ENCODE measurements around the gene TTC22.

Gene TTC22

DNA sequence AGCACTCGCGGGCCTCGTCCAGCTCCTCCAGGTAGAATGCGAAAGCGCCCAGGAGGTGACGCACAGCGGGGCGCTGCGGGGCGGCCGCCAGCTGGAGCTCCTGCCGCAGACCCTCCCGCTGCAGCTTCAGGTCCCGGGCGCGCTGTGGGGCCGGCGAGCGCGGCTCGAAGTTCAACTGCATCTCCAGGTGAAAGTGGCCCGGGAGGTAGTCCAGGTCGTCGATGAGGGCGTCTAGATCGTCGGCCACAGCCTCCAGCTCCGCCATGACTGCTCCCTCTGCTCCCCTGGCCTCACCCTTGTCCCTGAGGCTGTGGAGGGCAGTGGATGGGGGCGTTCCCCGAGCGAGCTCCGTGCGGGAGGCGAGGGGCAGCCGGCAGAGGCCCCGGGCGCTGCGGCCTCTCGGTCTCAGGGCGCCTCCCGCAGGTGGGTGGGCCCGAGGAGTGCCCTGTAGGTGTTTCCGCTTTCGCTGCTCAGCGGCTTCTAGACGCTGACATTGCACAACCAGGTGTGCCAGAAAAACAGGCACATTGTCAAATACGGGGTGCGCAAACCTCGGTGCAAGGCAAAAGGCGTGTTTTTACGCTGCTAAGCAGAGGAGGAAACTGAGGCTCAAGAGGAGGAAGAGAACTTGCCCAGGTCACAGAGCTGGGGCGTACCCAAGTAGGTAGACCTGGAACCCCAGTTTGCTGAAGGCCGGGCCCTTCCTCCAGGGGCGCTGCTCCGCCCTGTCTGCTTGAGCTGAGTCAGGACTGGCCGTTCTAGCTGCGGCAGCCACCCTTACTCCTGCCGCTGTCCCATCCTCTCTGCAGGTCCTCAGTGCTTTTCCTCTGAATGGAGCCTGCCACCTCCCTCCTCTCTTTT lies at the start of gene TTC22:
TTC22 (minus strand) TSS at position 425 of the 861 bp plus-strand sequence; CDS start at position 265, 160 bp downstream.
- in situ Hi-C loops (cut with HindIII; ENCODE audit: low sequenced_read_pairs) = no loop called here

DNA sequence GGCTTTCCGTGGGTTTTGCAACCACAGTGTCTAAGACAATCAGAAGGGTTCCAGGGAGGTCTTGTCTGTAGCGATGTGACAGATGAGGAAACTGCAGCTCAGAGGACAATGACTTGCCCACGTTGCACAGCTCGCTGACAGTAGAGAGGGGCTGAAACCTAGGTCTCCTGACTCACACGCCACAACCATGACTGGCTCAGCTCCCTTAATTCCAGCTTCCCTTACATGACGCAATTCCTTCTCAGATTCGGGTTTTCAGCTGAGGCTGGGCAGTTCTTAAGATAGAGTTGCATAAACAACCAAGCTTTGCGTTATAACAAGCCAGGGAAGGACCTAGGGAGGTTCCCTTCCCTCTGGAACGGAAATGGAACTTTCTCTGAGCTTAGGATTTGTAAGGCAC lies 49.6 kb upstream of the TTC22 start:
- in situ Hi-C loops (cut with HindIII; ENCODE audit: low sequenced_read_pairs) = loop anchor here (5.0 kb wide), 1 partner anchor 93 kb away; no protein-coding TSS in a partner anchor

- in situ Hi-C loops (cut with HindIII; ENCODE audit: low sequenced_read_pairs) = loop anchor here (5.0 kb wide), 1 partner anchor 93 kb away; no protein-coding TSS in a partner anchor
Observed at GRCh38 chr1:54850069-54850730, 49.1 kb upstream of the TTC22 start.

DNA sequence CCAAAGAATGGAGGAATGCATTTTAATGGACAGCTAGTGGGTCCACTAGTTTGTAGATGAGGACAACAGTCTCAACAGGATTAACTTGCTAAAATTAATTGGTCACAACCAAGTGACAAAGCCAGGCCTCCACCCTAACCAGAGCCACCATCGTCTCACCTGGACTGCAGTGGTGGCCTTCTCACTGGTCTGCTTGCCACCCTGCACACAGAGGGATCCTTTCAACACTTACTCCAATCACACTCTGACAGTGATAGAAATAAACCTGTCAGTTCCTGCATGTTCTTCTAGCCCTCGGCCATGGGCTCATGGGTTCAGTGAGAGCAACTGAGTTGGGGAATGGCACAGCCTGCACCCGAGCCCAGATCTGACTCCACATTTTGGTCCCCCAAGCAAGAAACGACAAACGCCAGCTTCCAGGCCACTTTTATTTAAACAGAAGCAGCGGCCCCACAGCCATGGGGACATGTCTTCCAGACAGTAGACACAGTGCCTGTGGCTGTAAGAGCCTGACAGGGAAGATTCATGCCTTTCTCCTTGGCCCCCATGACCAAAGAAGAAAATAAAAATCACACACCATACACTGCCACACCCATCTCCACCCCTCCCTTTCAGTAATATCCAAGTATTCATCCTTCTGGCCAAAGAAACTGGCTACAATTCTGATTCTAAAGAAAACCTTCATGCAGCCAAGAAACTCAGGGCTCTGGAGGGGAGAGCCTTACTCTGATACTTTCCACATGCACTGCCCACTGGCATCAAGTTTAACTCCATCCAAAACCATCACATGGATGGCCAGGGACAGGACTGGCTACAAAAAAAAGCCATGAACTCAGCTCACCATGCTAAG lies 48.3 kb upstream of the TTC22 start:
- in situ Hi-C loops (cut with HindIII; ENCODE audit: low sequenced_read_pairs) = loop anchor here (5.0 kb wide), 1 partner anchor 92 kb away; no protein-coding TSS in a partner anchor

DNA sequence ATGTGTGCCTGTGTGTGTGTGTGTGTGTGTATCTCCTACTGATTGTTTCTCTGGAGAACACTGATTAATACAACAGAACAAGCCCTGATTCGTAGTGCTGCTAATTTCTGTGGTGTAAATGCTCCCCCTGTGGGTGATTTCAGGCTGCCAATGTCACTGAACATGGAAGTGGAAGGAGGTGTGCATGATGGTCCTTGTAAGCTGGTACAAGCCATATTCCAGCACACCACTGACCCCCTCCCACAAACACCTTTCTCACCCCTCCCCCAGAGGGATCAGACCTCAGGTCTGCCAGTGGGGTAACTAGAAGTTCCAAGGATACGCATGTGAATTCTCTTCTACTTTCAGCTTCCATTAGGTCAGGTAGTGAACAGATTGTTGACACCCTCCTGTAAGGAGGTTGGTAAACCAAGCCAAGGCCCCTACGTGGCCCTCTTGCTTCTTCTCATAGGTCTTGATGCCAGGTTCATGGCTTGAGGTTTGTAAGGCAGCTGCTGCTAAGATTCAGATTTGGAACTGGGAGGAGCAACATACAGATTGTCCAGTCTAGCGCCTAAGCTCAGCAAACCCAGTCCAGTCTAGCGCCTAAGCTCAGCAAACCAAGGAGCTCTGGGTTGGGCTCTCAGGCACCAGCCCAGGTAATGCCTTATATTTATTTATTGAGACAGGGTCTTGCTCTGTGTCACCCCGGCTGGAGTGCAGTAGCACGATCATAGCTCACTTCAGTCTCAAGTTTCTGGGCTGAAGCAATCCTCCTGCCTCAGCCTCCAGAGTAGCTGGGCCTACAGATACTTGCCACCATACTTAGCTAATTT lies 47.2 kb upstream of the TTC22 start:
- in situ Hi-C loops (cut with HindIII; ENCODE audit: low sequenced_read_pairs) = no loop called here

DNA sequence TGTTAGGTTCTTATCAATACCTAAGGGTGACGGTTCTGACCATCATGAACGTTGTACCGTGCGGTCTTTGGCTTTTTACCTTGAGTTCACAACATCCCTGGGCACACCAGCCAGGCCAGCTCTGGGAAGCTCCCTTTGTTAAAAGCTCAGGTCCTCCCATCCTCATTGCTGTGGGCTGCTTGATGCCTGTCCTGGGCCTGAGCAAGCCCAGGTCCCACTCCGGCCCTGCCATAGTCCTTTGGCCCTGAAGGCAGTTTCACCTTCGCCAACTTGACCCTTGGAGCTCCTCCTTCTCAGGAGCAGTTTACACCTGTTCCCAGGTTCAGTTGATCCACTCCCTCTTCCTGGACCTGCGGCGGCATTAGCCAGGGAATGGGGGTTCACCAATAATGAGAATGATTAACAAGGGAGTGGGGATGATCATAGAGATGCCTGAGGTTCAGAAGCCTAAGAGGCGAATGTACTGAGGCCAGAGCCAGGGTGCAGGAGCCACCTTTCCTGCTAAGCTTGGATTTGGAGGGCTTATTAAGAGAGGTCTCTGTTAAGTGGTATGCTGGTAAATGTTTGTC lies 45.7 kb upstream of the TTC22 start:
- in situ Hi-C loops (cut with HindIII; ENCODE audit: low sequenced_read_pairs) = no loop called here

DNA sequence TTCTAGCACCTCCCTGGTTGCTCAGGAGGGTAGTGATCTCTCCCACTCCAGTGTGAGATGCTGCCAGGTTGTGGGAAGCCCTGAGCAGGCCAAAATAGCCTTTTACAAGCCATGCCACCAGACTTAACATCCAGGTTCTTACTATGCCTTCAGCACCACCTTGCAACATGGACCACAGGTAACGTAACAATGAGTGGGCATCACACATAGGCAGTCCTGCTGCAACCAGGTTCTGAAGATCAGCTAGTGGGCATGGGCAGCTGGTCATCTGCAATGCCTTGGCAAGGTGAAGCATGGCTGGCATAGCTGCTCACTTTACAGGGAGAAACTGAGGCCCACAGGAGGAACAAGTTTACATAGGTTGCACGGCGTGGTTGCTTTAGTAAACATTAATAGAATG lies 45.2 kb upstream of the TTC22 start:
- in situ Hi-C loops (cut with HindIII; ENCODE audit: low sequenced_read_pairs) = no loop called here

- in situ Hi-C loops (cut with HindIII; ENCODE audit: low sequenced_read_pairs) = no loop called here
Observed at GRCh38 chr1:54845772-54846171, 44.6 kb upstream of the TTC22 start.

DNA sequence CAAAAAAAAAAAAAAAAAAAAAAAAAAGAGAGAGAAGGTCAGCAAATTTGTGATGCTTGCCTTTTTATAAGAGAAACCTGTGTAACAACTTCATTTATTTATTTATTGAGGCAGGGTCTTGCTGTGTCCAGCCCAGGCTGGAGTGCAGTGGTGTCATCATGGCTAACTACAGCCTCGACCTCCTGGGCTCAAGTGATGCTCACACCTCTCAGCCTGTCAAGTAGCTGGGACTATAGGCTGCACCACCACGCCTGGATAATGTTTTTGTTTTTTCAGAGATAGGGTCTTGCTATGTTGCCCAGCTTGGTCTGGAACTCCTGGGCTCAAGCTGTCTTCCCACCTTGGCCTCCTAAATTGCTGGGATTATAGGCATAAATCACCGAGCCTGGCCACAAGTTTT lies 43.4 kb upstream of the TTC22 start:
- in situ Hi-C loops (cut with HindIII; ENCODE audit: low sequenced_read_pairs) = no loop called here

DNA sequence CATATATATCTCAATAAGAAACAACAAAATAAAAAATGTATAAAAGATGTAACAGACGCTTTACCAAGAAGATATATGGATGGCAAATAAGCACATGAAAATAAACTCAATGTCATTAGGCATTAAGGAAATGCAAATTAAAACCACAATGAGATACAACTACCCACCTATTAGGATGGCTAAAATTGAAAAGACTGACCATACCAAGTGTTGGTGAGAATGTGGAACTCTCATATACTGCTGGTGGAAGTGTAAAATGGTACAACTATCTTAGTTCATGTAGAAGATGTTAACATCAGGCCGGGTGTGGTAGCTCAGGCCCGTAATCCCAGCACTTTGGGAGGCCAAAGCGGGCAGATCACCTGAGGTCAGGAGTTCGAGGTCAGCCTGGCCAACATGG lies 42.3 kb upstream of the TTC22 start:
- in situ Hi-C loops (cut with HindIII; ENCODE audit: low sequenced_read_pairs) = no loop called here

- in situ Hi-C loops (cut with HindIII; ENCODE audit: low sequenced_read_pairs) = no loop called here
Observed at GRCh38 chr1:54842963-54843362, 41.8 kb upstream of the TTC22 start.

GRCh38 chr1:54842206-54842915 lies 41.2 kb upstream of the TTC22 start:
- in situ Hi-C loops (cut with HindIII; ENCODE audit: low sequenced_read_pairs) = no loop called here

GRCh38 chr1:54839824-54840223 lies 38.7 kb upstream of the TTC22 start:
- in situ Hi-C loops (cut with HindIII; ENCODE audit: low sequenced_read_pairs) = no loop called here

- in situ Hi-C loops (cut with HindIII; ENCODE audit: low sequenced_read_pairs) = no loop called here
Observed at GRCh38 chr1:54838565-54839180, 37.5 kb upstream of the TTC22 start.

DNA sequence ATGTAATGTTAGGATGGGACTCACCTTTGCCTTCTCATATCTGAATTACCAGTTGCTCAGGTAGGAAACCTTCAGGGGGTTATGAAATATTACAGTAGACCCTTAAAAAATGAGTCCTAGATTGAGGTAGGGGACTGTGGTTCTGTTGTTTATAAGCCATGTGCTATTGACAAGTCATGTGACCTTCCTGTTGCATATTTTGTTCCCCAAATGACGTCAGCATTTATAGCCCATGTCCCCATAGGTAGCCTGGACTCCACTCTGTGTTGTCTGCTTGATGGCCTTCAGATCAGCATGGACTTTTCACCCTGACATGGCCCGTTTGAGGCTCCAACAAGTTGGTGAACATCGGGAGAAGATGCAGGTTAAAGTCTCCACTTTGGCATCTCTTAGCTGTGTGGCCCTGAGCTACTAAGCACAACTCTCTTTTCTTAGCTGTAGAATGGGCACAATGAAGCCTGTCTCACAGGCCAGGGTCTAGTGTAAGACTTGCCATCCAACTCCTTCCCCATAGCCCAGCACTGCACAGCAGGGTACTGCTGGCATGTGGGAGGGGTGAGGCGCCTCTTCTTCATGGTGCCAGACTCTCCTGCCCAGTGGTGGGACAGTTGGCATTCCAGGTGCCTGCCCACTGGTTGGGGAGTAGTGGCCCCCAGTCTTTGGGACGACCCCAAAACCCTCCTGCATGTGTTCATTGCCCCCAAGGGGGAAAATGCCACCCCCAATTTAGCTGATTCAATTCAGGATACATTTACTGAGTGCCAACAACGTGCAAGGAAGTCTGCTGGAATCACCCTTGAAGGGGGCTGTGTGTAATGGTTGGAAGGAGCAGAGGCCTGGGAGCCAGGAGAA lies 36.1 kb upstream of the TTC22 start:
- in situ Hi-C loops (cut with HindIII; ENCODE audit: low sequenced_read_pairs) = no loop called here

DNA sequence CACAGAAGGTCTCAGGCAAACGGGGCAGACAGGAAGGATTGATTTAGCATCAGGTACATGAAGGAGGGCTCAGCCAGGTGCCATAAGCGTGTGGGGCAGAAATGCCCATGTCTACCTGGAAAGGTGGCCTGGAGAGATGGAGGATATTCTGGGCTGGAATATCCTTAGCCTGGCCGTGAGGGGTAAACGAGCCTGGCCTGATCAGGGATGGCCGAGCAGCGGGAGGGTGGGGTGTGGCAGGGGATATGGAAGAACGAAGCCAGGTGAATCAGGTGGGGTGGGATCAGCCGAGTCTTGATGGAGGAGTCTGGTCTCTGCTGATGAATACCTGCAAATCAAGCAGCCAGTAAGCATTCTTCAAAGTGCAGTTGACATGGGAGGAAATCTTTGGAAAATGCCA lies 35.5 kb upstream of the TTC22 start:
- in situ Hi-C loops (cut with HindIII; ENCODE audit: low sequenced_read_pairs) = no loop called here

DNA sequence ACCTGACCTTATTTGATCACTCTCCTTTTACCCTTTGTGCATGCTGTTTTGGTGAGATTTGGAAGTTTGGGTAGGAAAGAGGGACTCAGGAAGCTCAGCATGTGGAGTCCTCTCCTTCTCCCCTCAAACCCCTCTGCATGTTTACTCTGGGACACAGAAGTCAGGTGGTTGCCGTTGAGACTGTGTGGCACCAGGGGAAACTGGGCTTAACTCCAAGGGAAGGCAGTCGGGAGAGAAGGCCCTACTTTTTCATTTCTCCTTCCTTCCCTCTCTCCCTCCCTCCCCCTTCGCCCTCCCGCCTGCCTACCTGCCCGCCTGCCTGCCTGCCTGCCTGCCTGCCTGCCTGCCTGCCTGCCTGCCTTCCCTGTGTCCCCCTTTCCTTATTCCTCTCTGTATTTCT lies 34.8 kb upstream of the TTC22 start:
- in situ Hi-C loops (cut with HindIII; ENCODE audit: low sequenced_read_pairs) = no loop called here
